Measurements from ENCODE around the gene FARS2.

DNA sequence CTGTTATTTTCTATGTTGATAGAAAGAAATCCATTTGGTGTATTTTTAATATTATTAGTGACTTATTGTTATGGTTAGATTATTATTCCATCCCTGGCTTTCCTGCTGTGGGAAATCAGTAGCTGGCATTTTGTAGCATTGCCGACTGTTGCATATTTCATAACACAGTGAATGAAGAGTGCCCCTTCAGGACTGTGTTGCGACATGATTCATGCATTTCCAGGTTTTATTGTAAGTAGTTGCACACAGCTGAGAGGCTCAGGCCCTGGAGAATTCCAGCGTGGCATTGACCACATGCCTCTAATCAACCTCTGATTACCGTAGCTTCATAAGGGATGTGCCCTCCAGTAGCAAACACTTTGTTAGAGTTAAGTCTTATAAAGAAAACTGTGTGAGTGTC, 263.9 kb downstream of the FARS2 start:
- TF ChIP-seq POLR2A (IDR thresholded peaks at IDR 0.05) = no peak
- TF ChIP-seq, protein P1, sequence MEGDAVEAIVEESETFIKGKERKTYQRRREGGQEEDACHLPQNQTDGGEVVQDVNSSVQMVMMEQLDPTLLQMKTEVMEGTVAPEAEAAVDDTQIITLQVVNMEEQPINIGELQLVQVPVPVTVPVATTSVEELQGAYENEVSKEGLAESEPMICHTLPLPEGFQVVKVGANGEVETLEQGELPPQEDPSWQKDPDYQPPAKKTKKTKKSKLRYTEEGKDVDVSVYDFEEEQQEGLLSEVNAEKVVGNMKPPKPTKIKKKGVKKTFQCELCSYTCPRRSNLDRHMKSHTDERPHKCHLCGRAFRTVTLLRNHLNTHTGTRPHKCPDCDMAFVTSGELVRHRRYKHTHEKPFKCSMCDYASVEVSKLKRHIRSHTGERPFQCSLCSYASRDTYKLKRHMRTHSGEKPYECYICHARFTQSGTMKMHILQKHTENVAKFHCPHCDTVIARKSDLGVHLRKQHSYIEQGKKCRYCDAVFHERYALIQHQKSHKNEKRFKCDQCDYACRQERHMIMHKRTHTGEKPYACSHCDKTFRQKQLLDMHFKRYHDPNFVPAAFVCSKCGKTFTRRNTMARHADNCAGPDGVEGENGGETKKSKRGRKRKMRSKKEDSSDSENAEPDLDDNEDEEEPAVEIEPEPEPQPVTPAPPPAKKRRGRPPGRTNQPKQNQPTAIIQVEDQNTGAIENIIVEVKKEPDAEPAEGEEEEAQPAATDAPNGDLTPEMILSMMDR (IDR thresholded peaks at IDR 0.05) = no peak

All from esophagus squamous epithelium (tissue), 4 donors.